Neural crest cell (in vitro differentiated cells): Measurements from ENCODE around the gene PAX7. TPM values are rescaled to one million over a fixed set of nuclear protein-coding genes. Genes with fewer than 3 reads are reported as not detected.

Source experiments
- DNase-seq: peaks from one replicate; pipeline ENCODE4 v3.0.0; 2021; ENCODE audit warnings: low read depth, mixed read lengths, low spot score
- H3K27ac Mint-ChIP-seq: one replicate; pipeline ENCODE4 v1.8.0; 2021; ENCODE audit warnings: mild to moderate bottlenecking, mixed read lengths; ENCODE audit not compliant: unreplicated experiment
- H3K27me3 Mint-ChIP-seq: 2 replicates; pipeline ENCODE4 v1.8.0; 2021; ENCODE audit warnings: low read depth, mild to moderate bottlenecking, mixed read lengths
- H3K36me3 Mint-ChIP-seq: 2 replicates; pipeline ENCODE4 v1.8.0; 2021; ENCODE audit warnings: low read depth, mild to moderate bottlenecking, mixed read lengths
- H3K4me1 Mint-ChIP-seq: 2 replicates; pipeline ENCODE4 v1.8.0; 2021; ENCODE audit warnings: mixed read lengths
- H3K4me3 Mint-ChIP-seq: one replicate; pipeline ENCODE4 v1.8.0; 2021; ENCODE audit warnings: mild to moderate bottlenecking, mixed read lengths
- H3K9me3 Mint-ChIP-seq: 2 replicates; pipeline ENCODE4 v1.8.0; 2021; ENCODE audit warnings: mixed read lengths
- CTCF ChIP-seq: fragments of 200-600 bp; sonication (generic); conservative IDR thresholded peaks from 2 replicates; pipeline ENCODE4 v1.5.0; 2021; ENCODE audit warnings: antibody characterized with exemption, mild to moderate bottlenecking
- total RNA-seq: library from RNA; stranded (reverse); gene quantifications from 2 replicates; pipeline ENCODE4 v1.2.1, GENCODE V29; 2021

The PAX7 gene
- total RNA-seq, 1 donor from 2014 or later, result 10.9 TPM

- Mint-ChIP-seq H3K4me3 (no peak overlapping the region), H3K27me3 (peaks cover 71% of the 10 kb centered on the region), H3K36me3 (no peaks in the 10 kb centered on the region), H3K4me1 (peaks cover 20% of the 10 kb centered on the region), H3K9me3 (no peaks in the 10 kb centered on the region), H3K27ac (no peak overlapping the region)
- no peak for DNase-seq
- no peak for TF ChIP-seq CTCF
Measured at GRCh38 chr1:18721041-18721440, 90.4 kb downstream of the PAX7 start.

- peaks cover 67% of the 10 kb centered on the region for H3K27me3 Mint-ChIP-seq
Measured at GRCh38 chr1:18721776-18722175, 91.1 kb downstream of the PAX7 start.

GRCh38 chr1:18722270-18722669 is 91.6 kb downstream of the PAX7 start:
- H3K4me3 Mint-ChIP-seq, result no peak overlapping the region
- no peak overlapping the region for H3K27ac Mint-ChIP-seq
- peaks cover 68% of the 10 kb centered on the region for H3K27me3 Mint-ChIP-seq
- H3K36me3 Mint-ChIP-seq, result no peaks in the 10 kb centered on the region
- H3K9me3 Mint-ChIP-seq, result no peaks in the 10 kb centered on the region
- DNase-seq, result no peak
- peaks cover 17% of the 10 kb centered on the region for H3K4me1 Mint-ChIP-seq
- TF ChIP-seq CTCF, result no peak

More at GRCh38 chr1:18721776-18722175, 91.1 kb downstream of the PAX7 start:
- no peak for TF ChIP-seq CTCF
- H3K27ac Mint-ChIP-seq, result no peak overlapping the region
- H3K4me1 Mint-ChIP-seq, result peaks cover 18% of the 10 kb centered on the region
- no peaks in the 10 kb centered on the region for H3K36me3 Mint-ChIP-seq
- H3K9me3 Mint-ChIP-seq, result no peaks in the 10 kb centered on the region
- no peak overlapping the region for H3K4me3 Mint-ChIP-seq
- no peak for DNase-seq

GRCh38 chr1:18723206-18723605 is 92.6 kb downstream of the PAX7 start:
- H3K36me3 Mint-ChIP-seq, result no peaks in the 10 kb centered on the region
- TF ChIP-seq CTCF, result no peak
- DNase-seq, result no peak
- H3K9me3 Mint-ChIP-seq, result no peaks in the 10 kb centered on the region
- H3K4me1 Mint-ChIP-seq, result peaks cover 13% of the 10 kb centered on the region
- H3K4me3 Mint-ChIP-seq, result no peak overlapping the region
- H3K27ac Mint-ChIP-seq, result no peak overlapping the region
- peaks cover 59% of the 10 kb centered on the region for H3K27me3 Mint-ChIP-seq

GRCh38 chr1:18723701-18724411 is 93.2 kb downstream of the PAX7 start:
- no peak overlapping the region for H3K27ac Mint-ChIP-seq

More at GRCh38 chr1:18723701-18724411, 93.2 kb downstream of the PAX7 start:
- Mint-ChIP-seq H3K4me3 (no peak overlapping the region), H3K4me1 (peaks cover 13% of the 10 kb centered on the region), H3K36me3 (no peaks in the 10 kb centered on the region), H3K27me3 (peaks cover 52% of the 10 kb centered on the region), H3K9me3 (no peaks in the 10 kb centered on the region)
- TF ChIP-seq CTCF, result no peak
- DNase-seq, result no peak
